GM12891 (cell line): Measurements from ENCODE around the gene SHB.

Source experiments
- POLR2A ChIP-seq: IDR thresholded peaks from 2 replicates; pipeline ENCODE4 v1.6.1; 2011; ENCODE audit warnings: low read depth, low read length, control low read depth
- POLR2AphosphoS5 ChIP-seq: IDR thresholded peaks from 2 replicates; pipeline ENCODE4 v1.6.1; 2011; ENCODE audit warnings: low read depth, low read length, control low read depth
- POU2F2 ChIP-seq: IDR thresholded peaks from 2 replicates; pipeline ENCODE4 v1.6.1; 2011; ENCODE audit warnings: low read depth, mild to moderate bottlenecking, control low read depth, low read length, moderate library complexity
- SPI1 ChIP-seq: IDR thresholded peaks from 2 replicates; pipeline ENCODE4 v1.6.1; 2011; ENCODE audit warnings: low read depth, low read length, control low read depth
- TAF1 ChIP-seq: IDR thresholded peaks from 2 replicates; pipeline ENCODE4 v1.6.1; 2011; ENCODE audit warnings: low read depth, low read length, control low read depth

- TF ChIP-seq POU2F2 (no peak), POLR2A (no peak), TAF1 (no peak), POLR2AphosphoS5 (no peak), SPI1 (no peak)
These were observed 114.4 kb downstream of the SHB start for GRCh38 chr9:37954581-37954981.
